ENCODE results near the gene DYDC2. TPM values are rescaled to one million over a fixed set of nuclear protein-coding genes. Genes with fewer than 3 reads are reported as not detected.
"Not testable (repeated sequence)": the region's sequence is repeated elsewhere in the genome, so short reads cannot be mapped to it uniquely, and the experiment has no call there.

The DYDC2 gene
- total and polyA plus RNA-seq, 9 of the 15 experiments (the other 6 are each of a cell fraction or from before 2014, with no cell fraction given), result 0.06 to 0.34 (median 0.15) TPM; not detected in 5

- H3K4me1 ChIP-seq (replicated peaks in 1 of 2; ENCODE audit: control insufficient read depth in 2 of 2, insufficient read depth in 2 of 2, low read length in 2 of 2), result peaks cover 0 to 19% of the 10 kb centered on the region in 2 experiments; a peak in 2 of 5 replicates
- H3K4me3 ChIP-seq; intact Hi-C loops (cut with micrococcal nuclease); H3K36me3 ChIP-seq (ENCODE audit: control insufficient read depth, insufficient read depth, low read length); FAIRE-seq; ATAC-seq; H3K9me1 ChIP-seq (ENCODE audit: control insufficient read depth, insufficient read depth, low read length); BruUV-seq (replicated peaks); in situ Hi-C loops (cut with MboI); H2AFZ ChIP-seq (ENCODE audit: low read depth, low read length); H4K20me1 ChIP-seq (replicated peaks; ENCODE audit: control insufficient read depth, insufficient read depth, low read length); H3K27ac ChIP-seq (ENCODE audit: extremely low read depth, low read depth, low read length); DNase-seq (ENCODE audit: extremely low read depth in 1 of 4, low spot score in 3 of 4); H3K79me2 ChIP-seq (ENCODE audit: control insufficient read depth, insufficient read depth, low read length); H3K9ac ChIP-seq (ENCODE audit: insufficient read depth in 1 of 2, low read depth in 2 of 2, low read length in 2 of 2); H3K9me3 ChIP-seq (replicated peaks; ENCODE audit: control insufficient read depth, insufficient read depth, low read depth, low read length); H3K4me2 ChIP-seq (ENCODE audit: insufficient read depth, low read length); CTCF ChIA-PET (ENCODE audit: low intra/inter-chr PET ratio): not testable (repeated sequence)
- POLR2A ChIA-PET, result interaction anchor here (1.1 kb wide), 1 partner anchor 13 kb away, joined by 3 read pairs; no protein-coding TSS in a partner anchor
- 0% methylated on average over 2 of the region's 2 CpGs for WGBS (ENCODE audit: insufficient coverage, low coverage, missing lambda C conversion rate)
- peaks cover 32 to 39% of the 10 kb centered on the region in 2 experiments for H3K27me3 ChIP-seq (ENCODE audit: control insufficient read depth in 2 of 2, insufficient read depth in 2 of 2, low read length in 2 of 2)
- peak; percentile 70 for TF ChIP-seq NFYB (IDR thresholded peaks at IDR 0.05; ENCODE audit: extremely low read depth, insufficient read length)
Measured at GRCh38 chr10:80358925-80359324, 2.3 kb downstream of the DYDC2 start.

- Histone ChIP-seq H3K4me3 (no peak overlapping the region), H3K9ac (ENCODE audit: insufficient read depth in 1 of 2, low read depth in 2 of 2, low read length in 2 of 2) (no peak overlapping the region), H3K27ac (ENCODE audit: extremely low read depth, low read depth, low read length) (no peak overlapping the region), H3K79me2 (ENCODE audit: control insufficient read depth, insufficient read depth, low read length) (no peaks in the 10 kb centered on the region), H3K9me1 (ENCODE audit: control insufficient read depth, insufficient read depth, low read length) (no peaks in the 10 kb centered on the region), H3K27me3 (ENCODE audit: control insufficient read depth in 2 of 2, insufficient read depth in 2 of 2, low read length in 2 of 2) (peaks cover 32 to 39% of the 10 kb centered on the region in 2 experiments), H3K4me2 (ENCODE audit: insufficient read depth, low read length) (no peak overlapping the region), H4K20me1 (replicated peaks; ENCODE audit: control insufficient read depth, insufficient read depth, low read length) (no peaks in the 10 kb centered on the region), H3K4me1 (replicated peaks in 1 of 2; ENCODE audit: control insufficient read depth in 2 of 2, insufficient read depth in 2 of 2, low read length in 2 of 2) (peaks cover 0 to 19% of the 10 kb centered on the region in 2 experiments; a peak in 2 of 5 replicates), H2AFZ (ENCODE audit: low read depth, low read length) (no peak overlapping the region), H3K36me3 (ENCODE audit: control insufficient read depth, insufficient read depth, low read length) (no peaks in the 10 kb centered on the region), H3K9me3 (replicated peaks; ENCODE audit: control insufficient read depth, insufficient read depth, low read depth, low read length) (no peaks in the 10 kb centered on the region)
- FAIRE-seq (no peak), DNase-seq (ENCODE audit: extremely low read depth in 1 of 4, low spot score in 3 of 4) (no peak), ATAC-seq (no peak; the same call in 2 of the 3 replicates)
- TF ChIP-seq EHMT2 (IDR thresholded peaks at IDR 0.05) (no peak), CUX1 (CRISPR knock-in tag; IDR thresholded peaks at IDR 0.05) (no peak), KAT7 (CRISPR knock-in tag; IDR thresholded peaks at IDR 0.05; ENCODE audit: borderline replicate concordance) (no peak), GATAD2A (IDR thresholded peaks at IDR 0.05) (no peak), ZBED1 (IDR thresholded peaks at IDR 0.05) (no peak), ZNF445 (CRISPR knock-in tag; IDR thresholded peaks at IDR 0.05; ENCODE audit: low read depth) (no peak), ZNF212 (CRISPR knock-in tag; IDR thresholded peaks at IDR 0.05) (no peak), ZNF586 (CRISPR knock-in tag; conservative IDR thresholded peaks at IDR 0.05) (no peak), ARID2 (IDR thresholded peaks at IDR 0.05) (no peak), ATF7 (IDR thresholded peaks at IDR 0.05) (no peak), CBX5 (IDR thresholded peaks at IDR 0.05; ENCODE audit: borderline replicate concordance, low read depth) (no peak)
- ChIA-PET POLR2A (interaction anchor here (1.1 kb wide), 1 partner anchor 14 kb away, joined by 3 read pairs; no protein-coding TSS in a partner anchor), CTCF (ENCODE audit: low intra/inter-chr PET ratio) (no interaction called here)
- intact Hi-C loops (cut with micrococcal nuclease), result no loop called here
- in situ Hi-C loops (cut with MboI), result no loop called here
- WGBS (ENCODE audit: insufficient coverage, low coverage, missing lambda C conversion rate), result 10% methylated on average over 19 of the region's 22 CpGs
- no TSS peak for BruUV-seq (replicated peaks)
Measured at GRCh38 chr10:80359644-80360043, 3.1 kb downstream of the DYDC2 start.
